Erythroblast (primary cell): Measurements from ENCODE around the gene WEE2.

Experiments
- GATA1 ChIP-seq: IDR thresholded peaks from 2 replicates; pipeline ENCODE4 v1.6.1; 2011; ENCODE audit warnings: low read depth, mild to moderate bottlenecking, control low read depth, low read length, moderate library complexity
- POLR2A ChIP-seq: IDR thresholded peaks from 2 replicates; pipeline ENCODE4 v1.6.1; 2011; ENCODE audit warnings: mild to moderate bottlenecking, low read length

DNA sequence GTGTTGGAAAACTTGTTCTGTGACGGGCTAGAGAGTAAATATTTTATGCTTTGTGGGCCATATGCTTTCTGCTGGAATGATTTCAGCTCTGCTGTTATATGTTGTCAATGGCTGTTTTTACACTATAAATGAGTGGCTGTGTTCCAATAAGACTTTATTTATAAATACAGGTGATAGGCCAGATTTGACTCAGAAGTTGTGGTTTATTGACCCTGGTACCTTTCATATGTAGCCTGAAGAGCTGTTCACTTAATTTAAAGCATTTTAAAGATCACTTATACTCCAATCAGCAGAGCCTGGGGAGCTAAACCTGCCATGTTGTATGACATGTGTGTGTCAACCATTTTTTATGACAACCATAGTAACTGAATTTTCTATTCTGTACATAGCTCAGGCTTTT is 20.9 kb downstream of the WEE2 start:
- TF ChIP-seq POLR2A: no peak
- no peak for TF ChIP-seq GATA1
